Embryonic facial prominence (tissue), 1 donor: ENCODE data around the gene PTPRR.
"Not testable (repeated sequence)": the region's sequence is repeated elsewhere in the genome, so short reads cannot be mapped to it uniquely, and the experiment has no call there.

Experiments
- DNase-seq: peaks from one replicate; pipeline ENCODE4 v3.0.0-alpha.2; 2016; ENCODE audit errors: extremely low spot score

Gene PTPRR

DNA sequence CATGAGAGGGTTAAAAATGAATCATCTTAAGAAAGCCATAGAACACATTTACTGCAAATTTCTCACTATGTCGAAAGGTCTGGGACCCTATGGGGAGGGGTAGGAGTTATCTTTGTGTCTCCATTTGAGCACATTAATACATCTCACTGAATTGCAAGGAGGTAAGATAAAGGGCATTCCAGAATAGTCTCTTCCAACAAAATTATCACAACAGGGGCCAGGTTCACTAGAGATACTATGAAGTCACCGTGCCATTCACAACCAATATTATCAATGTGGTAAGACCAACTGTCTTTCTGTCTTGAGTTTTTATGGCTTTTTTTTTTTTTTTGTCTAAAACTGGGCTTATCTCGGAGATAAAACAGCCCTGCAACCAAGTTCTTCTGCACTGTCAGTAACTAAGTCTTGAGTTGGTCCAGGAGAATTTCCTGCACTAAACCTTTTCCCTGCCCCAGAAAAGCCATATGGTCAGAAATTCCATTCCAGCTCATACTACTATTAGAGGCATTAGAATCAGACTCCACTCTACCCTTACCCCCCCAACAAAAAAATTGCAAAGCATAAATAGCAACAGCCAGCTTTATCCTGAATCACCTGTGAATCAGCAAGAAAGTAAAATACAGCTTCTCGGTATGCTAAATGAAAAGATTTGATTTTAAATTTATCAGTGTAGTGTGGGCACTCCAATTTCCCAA lies 79.7 kb downstream of the PTPRR start:
- no peak for DNase-seq

- no peak for DNase-seq
Measured at GRCh38 chr12:70839544-70839943, 81.0 kb downstream of the PTPRR start.

GRCh38 chr12:70838127-70838526 lies 82.4 kb downstream of the PTPRR start:
- DNase-seq: no peak

- DNase-seq: no peak
Measured at GRCh38 chr12:70837026-70837425, 83.5 kb downstream of the PTPRR start.

DNA sequence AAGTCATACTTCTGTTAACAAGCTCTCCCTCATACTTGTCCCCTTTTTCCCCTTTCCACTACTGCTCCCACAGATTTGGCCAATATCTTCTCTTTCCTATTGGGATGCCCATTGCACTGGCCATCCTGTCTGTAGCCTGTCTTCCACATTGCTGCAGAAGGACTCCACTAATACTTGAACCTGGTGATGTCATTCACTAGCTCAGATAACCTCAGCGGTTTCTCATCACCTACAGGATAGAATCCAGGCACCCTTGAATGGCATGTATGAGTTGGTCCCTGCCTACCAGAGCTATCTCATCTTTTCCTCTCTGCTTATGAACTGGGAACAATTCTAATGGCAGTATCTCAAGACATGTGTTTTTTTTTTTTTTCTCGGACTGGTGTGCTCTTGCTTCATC lies 84.6 kb downstream of the PTPRR start:
- no peak for DNase-seq

- DNase-seq: no peak
Measured at GRCh38 chr12:70831543-70831942, 89.0 kb downstream of the PTPRR start.

DNA sequence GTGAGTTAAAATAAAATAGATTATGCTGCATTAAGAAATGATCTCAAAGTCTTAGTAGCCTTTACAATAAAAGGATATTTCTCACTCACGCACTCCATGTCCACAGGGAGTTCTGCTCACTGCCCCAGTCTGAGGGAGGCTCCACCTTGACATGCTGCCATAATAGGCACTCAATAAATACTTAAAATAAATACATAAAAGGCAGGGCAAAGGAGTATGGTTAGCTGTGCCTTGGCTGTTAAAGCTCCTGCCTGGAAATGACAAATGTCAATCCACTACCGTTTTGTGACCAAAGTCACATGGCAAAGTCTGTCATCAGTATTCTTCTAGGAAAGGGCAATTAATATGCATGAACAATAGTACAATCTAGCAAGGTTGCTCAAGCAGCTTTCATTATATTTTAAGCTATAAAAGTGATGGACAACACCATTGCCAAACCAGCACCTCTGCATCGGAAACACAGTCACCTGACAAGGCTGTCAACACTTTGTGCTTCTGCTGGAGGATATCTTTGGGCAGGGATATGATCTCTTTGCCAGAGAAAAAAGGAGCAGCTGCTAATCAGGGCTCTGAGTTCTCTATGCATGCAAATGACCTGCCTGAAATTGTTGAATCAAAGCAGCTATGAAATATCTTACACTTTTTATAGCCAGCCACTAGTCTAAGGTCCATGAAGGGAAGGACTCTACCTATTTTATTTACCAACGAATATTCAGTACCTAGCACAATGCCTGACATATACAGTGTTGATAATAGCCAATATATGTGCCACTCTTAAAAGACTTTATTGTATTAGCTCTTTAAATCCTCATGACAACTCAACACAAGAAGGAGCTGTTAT lies 90.1 kb downstream of the PTPRR start:
- DNase-seq: no peak

GRCh38 chr12:70829070-70829469 lies 91.5 kb downstream of the PTPRR start:
- DNase-seq: no peak

- DNase-seq: no peak
Measured at GRCh38 chr12:70828351-70828750, 92.2 kb downstream of the PTPRR start.

DNA sequence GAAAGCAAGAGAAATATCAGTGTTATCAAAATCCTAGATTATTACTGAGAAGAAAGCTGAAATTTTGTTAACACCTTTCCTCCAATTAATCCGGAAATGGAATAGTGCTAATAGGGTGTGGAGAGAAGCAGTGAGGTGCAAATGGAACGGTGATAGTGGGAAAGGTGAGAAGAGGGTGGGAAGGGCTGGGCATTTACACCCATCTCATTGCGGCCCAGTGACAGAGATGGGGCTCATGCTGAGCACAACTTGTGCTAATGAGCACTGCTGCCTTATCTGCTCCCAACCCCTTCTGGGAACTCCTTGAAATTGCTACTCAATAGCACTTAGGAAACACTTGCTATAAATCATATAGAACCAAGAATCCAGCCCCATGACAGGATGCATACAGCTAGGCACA lies 94.4 kb downstream of the PTPRR start:
- DNase-seq: no peak

GRCh38 chr12:70824511-70824910 lies 96.0 kb downstream of the PTPRR start:
- no peak for DNase-seq

DNA sequence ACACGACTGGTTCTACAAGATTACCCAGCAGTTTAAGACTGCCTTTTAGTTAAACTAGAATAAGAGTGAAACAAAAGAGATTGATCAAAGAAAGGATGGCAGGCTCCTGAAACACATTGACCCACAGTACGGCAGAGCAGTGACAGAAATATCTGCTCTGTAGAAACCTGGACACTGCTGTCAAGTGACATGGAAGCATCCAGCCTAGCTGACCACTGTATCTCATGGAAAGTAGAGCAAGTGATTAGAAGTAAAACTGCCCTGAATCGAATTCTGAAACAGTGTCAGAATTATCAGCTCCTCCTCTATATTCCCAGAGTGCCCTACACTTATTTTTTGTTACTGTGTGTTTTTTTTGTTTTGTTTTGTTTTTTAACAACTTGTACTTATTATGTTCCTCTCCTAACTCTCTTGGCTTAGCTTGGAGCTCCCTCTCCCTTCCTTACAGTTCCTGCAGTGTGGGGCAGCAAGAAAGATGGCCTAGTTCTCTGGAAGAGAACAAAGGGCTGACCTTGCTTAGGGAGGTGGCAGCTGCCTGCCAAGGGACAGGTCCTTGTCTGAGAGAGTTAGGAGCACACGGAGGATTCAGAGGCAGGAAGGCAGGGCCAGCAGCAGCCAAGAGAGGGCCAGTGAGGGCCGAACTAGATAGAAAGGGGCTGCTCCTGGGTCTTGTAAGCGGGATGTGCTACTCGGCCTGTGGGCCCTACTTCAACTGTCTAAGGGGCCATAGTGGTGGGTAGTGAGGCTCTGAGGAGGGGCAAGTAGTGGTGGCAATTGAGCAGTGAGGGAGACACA lies 97.2 kb downstream of the PTPRR start:
- DNase-seq: no peak

GRCh38 chr12:70822412-70822811 lies 98.1 kb downstream of the PTPRR start:
- no peak for DNase-seq

- no peak for DNase-seq
Measured at GRCh38 chr12:70815971-70816391, 104.6 kb downstream of the PTPRR start.

GRCh38 chr12:70815056-70815455 lies 105.5 kb downstream of the PTPRR start:
- no peak for DNase-seq

- DNase-seq: no peak
Measured at GRCh38 chr12:70813559-70813958, 107.0 kb downstream of the PTPRR start.

GRCh38 chr12:70812136-70812535 lies 108.4 kb downstream of the PTPRR start:
- DNase-seq: no peak

DNA sequence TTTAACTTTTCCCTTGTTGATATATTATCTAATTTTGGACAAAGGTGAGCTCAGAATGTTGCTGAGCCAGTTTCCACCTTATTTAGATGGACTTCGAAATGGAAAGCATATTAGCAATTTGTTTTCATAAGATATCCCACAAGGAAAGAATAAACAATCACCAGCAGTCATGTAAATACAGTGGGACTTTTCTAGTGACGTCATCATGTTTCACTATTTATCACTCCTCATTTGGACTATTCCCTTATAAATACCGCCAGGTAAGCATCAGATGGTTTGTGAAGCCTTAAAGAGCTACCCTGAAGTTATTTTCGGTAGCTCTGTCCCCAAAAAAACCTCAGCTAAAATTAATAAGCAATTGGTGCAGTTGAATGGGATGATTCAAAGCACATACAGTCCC lies 110.7 kb downstream of the PTPRR start:
- no peak for DNase-seq

DNA sequence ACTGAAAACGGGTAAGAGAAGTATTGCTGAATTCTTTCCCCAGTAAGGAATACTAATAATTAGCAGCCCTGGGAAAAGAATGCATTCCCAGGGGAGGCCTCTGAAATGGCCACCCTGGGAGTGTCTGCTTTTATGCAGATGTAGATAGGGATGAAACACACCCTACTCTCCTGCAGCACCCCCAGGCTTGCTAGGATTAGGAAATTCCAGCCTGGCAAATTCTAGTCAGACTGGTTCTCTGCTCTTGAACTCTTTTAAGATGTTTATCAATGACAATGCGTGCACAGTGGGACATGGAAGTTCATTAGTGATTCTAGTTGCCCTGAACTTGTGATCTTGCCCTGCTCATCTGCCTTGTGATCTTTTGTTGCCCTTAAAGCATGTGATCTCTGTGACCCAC lies 112.5 kb downstream of the PTPRR start:
- not testable (repeated sequence) for DNase-seq

GRCh38 chr12:70806827-70807226 lies 113.7 kb downstream of the PTPRR start:
- DNase-seq: no peak

DNA sequence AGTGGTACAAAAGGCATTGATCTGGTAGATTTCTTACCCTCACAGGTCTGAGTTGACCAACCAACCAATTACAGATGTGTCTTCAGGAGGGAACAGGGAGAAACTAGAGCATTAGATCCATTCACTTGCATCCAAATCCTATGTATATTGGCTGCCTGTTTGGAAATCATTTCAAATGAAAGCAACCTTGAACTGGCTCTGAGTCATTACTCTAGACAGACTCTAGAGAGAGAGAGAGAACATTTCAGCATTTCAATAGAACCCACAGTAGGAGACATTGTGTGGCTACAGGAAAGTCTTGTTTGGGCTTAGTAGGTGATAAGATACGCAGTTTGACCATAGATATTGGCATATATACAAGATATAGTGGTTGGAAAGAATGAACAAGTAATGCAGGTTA lies 114.5 kb downstream of the PTPRR start:
- no peak for DNase-seq

- DNase-seq: no peak
Measured at GRCh38 chr12:70798016-70798783, 122.3 kb downstream of the PTPRR start.
